CD14-positive monocyte (primary cell): ENCODE data around the gene KXD1. TPM values are rescaled to one million over a fixed set of nuclear protein-coding genes. Genes with fewer than 3 reads are reported as not detected.

Experiments used
- DNase-seq, 3 donors: peaks; one replicate each; pipeline ENCODE4 v3.0.0-alpha.2; 2011 to 2022
- H2AFZ ChIP-seq: 2 replicates; pipeline ENCODE4 v1.6.0; 2012; ENCODE audit warnings: mild to moderate bottlenecking, low read depth, low read length, inconsistent platforms; ENCODE audit not compliant: insufficient read depth, poor library complexity, severe bottlenecking
- H3K27ac ChIP-seq, 2 donors: 1 replicate in 1 of 2; 2 replicates in 1 of 2; pipeline ENCODE4 v1.5.1; 2012 to 2013; ENCODE audit warnings: low read length in 2 of 2, control low read depth in 1 of 2, inconsistent platforms in 1 of 2, low read depth in 1 of 2, mild to moderate bottlenecking in 1 of 2
- H3K27me3 ChIP-seq, 2 donors: one replicate each; pipeline versions ENCODE4 v1.6.0 to v1.6.1; 2011 to 2013; ENCODE audit warnings: low read length in 2 of 2; ENCODE audit not compliant: control insufficient read depth in 2 of 2, insufficient read depth in 2 of 2
- H3K36me3 ChIP-seq, 2 donors: replicated peaks in 1 of 2; 1 replicate in 1 of 2; 2 replicates in 1 of 2; pipeline versions ENCODE4 v1.5.1 to v1.6.1; 2012 to 2013; ENCODE audit warnings: low read length in 2 of 2, control low read depth in 1 of 2, inconsistent platforms in 1 of 2, mild to moderate bottlenecking in 1 of 2; ENCODE audit not compliant: insufficient read depth in 2 of 2, control insufficient read depth in 1 of 2
- H3K4me1 ChIP-seq, 2 donors: 1 replicate in 1 of 2; 2 replicates in 1 of 2; pipeline versions ENCODE4 v1.5.1 to v1.6.1; 2012 to 2013; ENCODE audit warnings: low read length in 2 of 2, control low read depth in 1 of 2, inconsistent platforms in 1 of 2, mild to moderate bottlenecking in 1 of 2, moderate library complexity in 1 of 2; ENCODE audit not compliant: insufficient read depth in 2 of 2, control insufficient read depth in 1 of 2
- H3K4me2 ChIP-seq: replicated peaks from 2 replicates; pipeline ENCODE3; 2012; ENCODE audit warnings: low read length, moderate library complexity, mild to moderate bottlenecking; ENCODE audit not compliant: poor library complexity, severe bottlenecking; ENCODE audit errors: extremely low read depth
- H3K4me3 ChIP-seq, 3 experiments: fragments of 200-600 bp in 1 of 3; sonication (generic) in 1 of 3; replicated peaks in 1 of 3; 1 replicate in 2 of 3; 2 replicates in 1 of 3; pipeline ENCODE4 v1.5.1; 2011 to 2013; ENCODE audit warnings: low read length in 3 of 3, mild to moderate bottlenecking in 3 of 3, control low read depth in 2 of 3, low read depth in 2 of 3, inconsistent platforms in 1 of 3, moderate library complexity in 1 of 3
- H3K79me2 ChIP-seq: 2 replicates; pipeline ENCODE4 v1.6.0; 2012; ENCODE audit warnings: mild to moderate bottlenecking, control low read depth, inconsistent platforms, low read length, moderate library complexity; ENCODE audit not compliant: insufficient read depth
- H3K9ac ChIP-seq: 2 replicates; pipeline ENCODE4 v1.6.0; 2017; ENCODE audit warnings: low read length, mild to moderate bottlenecking; ENCODE audit not compliant: insufficient read depth, poor library complexity, severe bottlenecking
- H3K9me3 ChIP-seq, 2 donors: replicated peaks in 1 of 2; 1 replicate in 1 of 2; 2 replicates in 1 of 2; pipeline versions ENCODE4 v1.5.1 to v1.6.1; 2012 to 2013; ENCODE audit warnings: low read length in 2 of 2, control low read depth in 1 of 2; ENCODE audit not compliant: control insufficient read depth in 1 of 2, insufficient read depth in 1 of 2
- H4K20me1 ChIP-seq: 2 replicates; pipeline ENCODE4 v1.6.0; 2012; ENCODE audit warnings: mild to moderate bottlenecking, low read length, control low read depth, moderate library complexity; ENCODE audit not compliant: insufficient read depth
- H3K27ac Mint-ChIP-seq, 7 donors: one replicate each; pipeline ENCODE4 v1.8.0; 2020; ENCODE audit warnings: mild to moderate bottlenecking in 7 of 7, mixed read lengths in 7 of 7, moderate library complexity in 6 of 7, inconsistent platforms in 2 of 7
- H3K27me3 Mint-ChIP-seq, 3 donors: one replicate each; pipeline ENCODE4 v1.8.0; 2021 to 2022; ENCODE audit warnings: low read depth in 3 of 3, mild to moderate bottlenecking in 3 of 3, mixed read lengths in 3 of 3, moderate library complexity in 3 of 3, inconsistent platforms in 1 of 3
- H3K36me3 Mint-ChIP-seq, 2 donors: one replicate each; pipeline ENCODE4 v1.8.0; 2020; ENCODE audit warnings: mixed read lengths in 2 of 2, inconsistent platforms in 1 of 2, mild to moderate bottlenecking in 1 of 2
- H3K4me1 Mint-ChIP-seq: one replicate; pipeline ENCODE4 v1.8.0; 2020; ENCODE audit warnings: mild to moderate bottlenecking, mixed read lengths
- H3K4me3 Mint-ChIP-seq, 2 donors: one replicate each; pipeline ENCODE4 v1.8.0; 2020; ENCODE audit warnings: mild to moderate bottlenecking in 2 of 2, mixed read lengths in 2 of 2, moderate library complexity in 1 of 2
- H3K9me3 Mint-ChIP-seq, 7 donors: one replicate each; pipeline ENCODE4 v1.8.0; 2020 to 2022; ENCODE audit warnings: mixed read lengths in 7 of 7, mild to moderate bottlenecking in 6 of 7, moderate library complexity in 6 of 7, inconsistent platforms in 2 of 7
- WGBS: methylation state at CpG from one replicate; pipeline ENCODE4 v1.1.5; 2013; ENCODE audit warnings: missing lambda C conversion rate; ENCODE audit not compliant: insufficient coverage; 5-methylcytosine and 5-hydroxymethylcytosine counted together
- intact Hi-C, 2 donors: fragments of 100-400 bp; cut with micrococcal nuclease; formaldehyde crosslinking; loops; one replicate each; pipeline versions ENCODE4 v1.15.0 to v1.15.1; 2023
- polyA plus RNA-seq, 3 donors: library from polyadenylated mRNA; depleted of rRNA in 1 of 3; unstranded in 2 of 3; stranded (reverse) in 1 of 3; fragments of 300-500 nt in 2 of 3; fragments of >200 nt in 1 of 3; fragmentation: Illumina TruSeq in 2 of 3; gene quantifications; 1 replicate in 2 of 3; 2 replicates in 1 of 3; pipeline ENCODE4 v1.2.3, GENCODE V29; 2012 to 2021
- TF ChIP-seq, protein P1 (sequence below): fragments of 200-600 bp; IDR thresholded peaks from one replicate; pipeline ENCODE4 v1.8.0; 2022; ENCODE audit warnings: antibody characterized with exemption, mild to moderate bottlenecking

KXD1 gene
- polyA plus RNA-seq, 3 donors = 74.4 to 194 (median 87.9) TPM

DNA sequence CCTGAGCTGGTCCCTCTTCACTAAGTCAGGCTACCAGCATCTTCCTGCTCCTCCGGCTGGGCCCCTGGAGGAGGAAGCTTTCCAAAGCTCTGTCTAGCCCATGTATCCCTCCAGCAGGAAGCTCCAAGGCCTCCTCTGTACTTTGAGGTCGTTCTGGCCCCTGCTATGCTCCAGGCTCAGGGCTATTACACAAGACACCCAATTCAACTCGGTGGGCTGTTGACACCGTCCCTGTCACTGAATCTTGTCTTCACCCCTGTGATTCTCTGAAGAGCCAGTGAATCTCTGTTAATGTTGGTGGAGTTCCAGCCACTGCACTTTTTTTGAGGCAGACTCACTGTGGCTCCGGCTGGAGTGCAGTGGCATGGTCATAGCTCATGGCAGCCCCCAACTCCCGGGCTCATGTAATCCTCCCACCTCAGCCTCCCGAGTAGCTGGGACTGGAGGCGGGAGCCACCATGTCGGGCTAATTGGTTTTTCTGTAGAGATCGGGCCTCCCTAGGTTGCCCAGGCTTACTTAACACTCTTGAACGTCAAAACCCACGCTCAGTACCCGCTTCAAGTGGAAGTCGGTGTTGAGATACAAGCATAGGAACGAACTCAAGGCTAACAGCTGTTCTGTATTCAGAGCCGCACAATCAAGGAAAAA lies 30.4 kb downstream of the KXD1 start:
- Histone ChIP-seq H3K4me3 (peak overlapping the region; percentile 65 to 92 (median 69)), H3K27me3 (no peaks in the 10 kb centered on the region), H3K9ac (peak overlapping the region; percentile 76), H3K9me3 (no peaks in the 10 kb centered on the region), H2AFZ (peak overlapping the region; percentile 91), H3K79me2 (peaks cover 8% of the 10 kb centered on the region), H3K4me1 (peaks cover 35 to 51% of the 10 kb centered on the region in 2 donors), H4K20me1 (peaks cover 23% of the 10 kb centered on the region), H3K27ac (peak overlapping the region; percentile 56 to 84), H3K36me3 (peaks cover 7 to 8% of the 10 kb centered on the region in 2 donors), H3K4me2 (peak overlapping the region; percentile 99)
- peaks cover 10 to 21% of the 10 kb centered on the region in 2 donors for H3K36me3 Mint-ChIP-seq
- H3K4me1 Mint-ChIP-seq = peaks cover 40% of the 10 kb centered on the region
- no peak for DNase-seq
- peaks cover 1 to 6% (median 3%) of the 10 kb centered on the region in 3 donors for H3K27me3 Mint-ChIP-seq
- TF ChIP-seq, protein P1, sequence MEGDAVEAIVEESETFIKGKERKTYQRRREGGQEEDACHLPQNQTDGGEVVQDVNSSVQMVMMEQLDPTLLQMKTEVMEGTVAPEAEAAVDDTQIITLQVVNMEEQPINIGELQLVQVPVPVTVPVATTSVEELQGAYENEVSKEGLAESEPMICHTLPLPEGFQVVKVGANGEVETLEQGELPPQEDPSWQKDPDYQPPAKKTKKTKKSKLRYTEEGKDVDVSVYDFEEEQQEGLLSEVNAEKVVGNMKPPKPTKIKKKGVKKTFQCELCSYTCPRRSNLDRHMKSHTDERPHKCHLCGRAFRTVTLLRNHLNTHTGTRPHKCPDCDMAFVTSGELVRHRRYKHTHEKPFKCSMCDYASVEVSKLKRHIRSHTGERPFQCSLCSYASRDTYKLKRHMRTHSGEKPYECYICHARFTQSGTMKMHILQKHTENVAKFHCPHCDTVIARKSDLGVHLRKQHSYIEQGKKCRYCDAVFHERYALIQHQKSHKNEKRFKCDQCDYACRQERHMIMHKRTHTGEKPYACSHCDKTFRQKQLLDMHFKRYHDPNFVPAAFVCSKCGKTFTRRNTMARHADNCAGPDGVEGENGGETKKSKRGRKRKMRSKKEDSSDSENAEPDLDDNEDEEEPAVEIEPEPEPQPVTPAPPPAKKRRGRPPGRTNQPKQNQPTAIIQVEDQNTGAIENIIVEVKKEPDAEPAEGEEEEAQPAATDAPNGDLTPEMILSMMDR = no peak
- H3K9me3 Mint-ChIP-seq = peaks cover 0 to 3% (median 0%) of the 10 kb centered on the region in 7 donors
- H3K27ac Mint-ChIP-seq = peak overlapping the region; percentile 50 to 93 (median 85)
- peak overlapping the region; percentile 78 to 89 for H3K4me3 Mint-ChIP-seq
- 7% methylated on average over 13 of the region's 16 CpGs for WGBS
- intact Hi-C loops = loop anchor here (5.0 to 10.0 kb wide), 2 partner anchors 126 to 133 kb away; no protein-coding TSS in a partner anchor

DNA sequence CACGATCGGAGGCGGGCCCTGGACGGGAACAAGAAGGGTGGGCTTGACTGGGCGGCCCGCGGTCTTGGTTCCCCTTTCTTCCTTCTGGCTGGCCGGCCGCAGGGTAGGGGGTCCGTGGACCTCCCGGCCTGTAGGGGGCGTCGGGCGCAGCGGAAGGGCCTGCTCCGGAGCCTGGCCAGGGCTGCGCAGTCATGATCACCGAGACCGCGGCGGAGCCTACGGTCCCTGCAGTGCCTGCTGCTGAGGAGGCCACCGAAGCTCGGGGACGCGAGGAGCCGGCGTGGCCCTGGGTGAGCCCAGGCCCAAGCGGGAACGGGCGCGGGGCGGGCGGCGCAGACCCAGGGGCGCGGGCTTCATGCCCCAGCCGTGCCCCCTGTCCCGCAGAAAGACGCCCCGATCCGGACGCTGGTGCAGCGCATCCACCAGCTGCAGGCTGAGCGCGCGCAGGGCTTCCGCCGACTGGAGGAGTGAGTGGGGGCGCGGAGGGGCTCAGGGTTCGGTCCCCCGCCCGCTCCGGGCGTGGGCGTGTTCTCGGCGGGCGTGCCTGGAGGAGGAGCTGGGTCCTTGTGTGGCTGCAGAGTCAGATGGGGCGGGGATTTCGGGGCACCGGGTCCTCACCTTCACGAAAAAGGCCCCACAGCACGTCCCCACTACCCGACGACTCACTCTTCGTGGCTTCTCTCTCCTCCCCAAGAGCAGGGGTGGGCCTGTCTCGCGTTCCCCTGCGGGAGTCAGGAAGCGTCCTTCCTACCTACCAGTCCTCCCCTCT lies 31.1 kb downstream of the KXD1 start, which contains the start of gene REX1BD:
REX1BD (plus strand) TSS at position 188 of the 769 bp plus-strand sequence; CDS start at position 192, 4 bp downstream.
- intact Hi-C loops = loop anchor here (5.0 to 10.0 kb wide), 2 partner anchors 126 to 134 kb away; no protein-coding TSS in a partner anchor
- H2AFZ ChIP-seq = peak within 1 kb of the TSS; percentile 91
- peaks cover 42% of the 10 kb centered on the region for H3K4me1 Mint-ChIP-seq

More for the DNA sequence above, 31.1 kb downstream of the KXD1 start, which contains the start of gene REX1BD:
- under 1% methylated on average over 66 of the region's 72 CpGs for WGBS
- Mint-ChIP-seq H3K27ac (peak within 1 kb of the TSS; percentile 65 to 93 (median 87)), H3K27me3 (peaks cover 3 to 13% (median 8%) of the 10 kb centered on the region in 3 donors), H3K9me3 (peaks cover 0 to 3% (median 0%) of the 10 kb centered on the region in 7 donors), H3K4me3 (peak within 1 kb of the TSS; percentile 78 to 89), H3K36me3 (peaks cover 10 to 21% of the 10 kb centered on the region in 2 donors)
- Histone ChIP-seq H3K9ac (peak within 1 kb of the TSS; percentile 76), H3K36me3 (peaks cover 7 to 8% of the 10 kb centered on the region in 2 donors), H3K4me2 (peak within 1 kb of the TSS; percentile 99), H3K9me3 (no peaks in the 10 kb centered on the region), H3K4me1 (peaks cover 35 to 52% of the 10 kb centered on the region in 2 donors), H3K27me3 (peaks cover 0 to 6% of the 10 kb centered on the region in 2 donors), H3K27ac (peak within 1 kb of the TSS; percentile 56 to 84), H3K4me3 (peak within 1 kb of the TSS; percentile 65 to 92 (median 69)), H4K20me1 (peaks cover 30% of the 10 kb centered on the region), H3K79me2 (peaks cover 8% of the 10 kb centered on the region)
- peak; percentile 79 to 87 (median 86) for DNase-seq
- TF ChIP-seq, protein P1 = peak; percentile 93
